HepG2 (cell line): ENCODE measurements around the gene AUP1. TPM values are rescaled to one million over a fixed set of nuclear protein-coding genes. Genes with fewer than 3 reads are reported as not detected.
A peak's percentile ranks its signal among the peaks of the same experiment; 100 is the strongest.

Source experiments
- FOXM1 ChIP-seq: sonication (generic); formaldehyde crosslinking; IDR thresholded peaks from 2 replicates; pipeline ENCODE4 v1.5.0; 2020; ENCODE audit warnings: missing genetic modification reagents
- FOXO4 ChIP-seq: sonication (generic); formaldehyde crosslinking; conservative IDR thresholded peaks from 2 replicates; pipeline ENCODE4 v1.8.1; 2023; ENCODE audit warnings: missing genetic modification reagents
- HMG20A ChIP-seq: IDR thresholded peaks from 2 replicates; pipeline ENCODE4 v1.6.1; 2016; ENCODE audit warnings: borderline replicate concordance
- HMG20B ChIP-seq: conservative IDR thresholded peaks from 2 replicates; pipeline ENCODE4 v1.6.1; 2016; ENCODE audit warnings: missing genetic modification reagents, missing compliant biosample characterization
- JUNB ChIP-seq: sonication (generic); formaldehyde crosslinking; IDR thresholded peaks from 2 replicates; pipeline ENCODE4 v1.8.0; 2022; ENCODE audit warnings: missing genetic modification reagents, mild to moderate bottlenecking, borderline replicate concordance
- KDM5B ChIP-seq: sonication (generic); formaldehyde crosslinking; IDR thresholded peaks from 2 replicates; pipeline ENCODE4 v1.4.0; 2020; ENCODE audit warnings: missing genetic modification reagents, mild to moderate bottlenecking, borderline replicate concordance
- KLF11 ChIP-seq: IDR thresholded peaks from 2 replicates; pipeline ENCODE4 v1.6.1; 2016; ENCODE audit warnings: missing compliant biosample characterization
- KLF9 ChIP-seq: IDR thresholded peaks from 2 replicates; pipeline ENCODE4 v1.6.1; 2016; ENCODE audit warnings: low read depth
- KMT2B ChIP-seq: IDR thresholded peaks from 2 replicates; pipeline ENCODE4 v1.6.1; 2016; ENCODE audit warnings: missing genetic modification reagents, missing compliant biosample characterization
- MATR3 ChIP-seq: sonication (generic); formaldehyde crosslinking; IDR thresholded peaks from 2 replicates; pipeline ENCODE4 v1.4.0; 2020; ENCODE audit warnings: missing genetic modification reagents
- NPAS2 ChIP-seq: sonication (generic); formaldehyde crosslinking; IDR thresholded peaks from 2 replicates; pipeline ENCODE4 v1.8.0; 2022; ENCODE audit warnings: mild to moderate bottlenecking, missing genetic modification reagents, borderline replicate concordance
- POGZ ChIP-seq: sonication (generic); formaldehyde crosslinking; IDR thresholded peaks from 2 replicates; pipeline ENCODE4 v1.4.0; 2020; ENCODE audit warnings: mild to moderate bottlenecking, missing genetic modification reagents
- SNRNP70 ChIP-seq: fragments of 200-400 bp; formaldehyde crosslinking; IDR thresholded peaks from 2 replicates; pipeline ENCODE4 v1.6.1; 2017; ENCODE audit warnings: mild to moderate bottlenecking, low read depth, low read length, moderate library complexity
- TBL1XR1 ChIP-seq: fragments of 150-350 bp; IDR thresholded peaks from 2 replicates; pipeline ENCODE4 v1.6.1; 2014; ENCODE audit warnings: borderline replicate concordance, low read length; ENCODE audit not compliant: partially characterized antibody
- TCF7 ChIP-seq: sonication (generic); IDR thresholded peaks from 2 replicates; pipeline ENCODE4 v1.6.1; 2016; ENCODE audit warnings: antibody characterized with exemption, low read depth
- ZBTB43 ChIP-seq: sonication (generic); formaldehyde crosslinking; conservative IDR thresholded peaks from 2 replicates; pipeline ENCODE4 v1.4.0; 2020; ENCODE audit warnings: missing genetic modification reagents
- ZFP36L1 ChIP-seq: sonication (generic); formaldehyde crosslinking; IDR thresholded peaks from 2 replicates; pipeline ENCODE4 v1.8.0; 2022; ENCODE audit warnings: mild to moderate bottlenecking, missing genetic modification reagents, moderate library complexity
- ZGPAT ChIP-seq: IDR thresholded peaks from 2 replicates; pipeline ENCODE4 v1.6.1; 2016; ENCODE audit warnings: mild to moderate bottlenecking
- ZNF12 ChIP-seq: sonication (generic); formaldehyde crosslinking; IDR thresholded peaks from 2 replicates; pipeline ENCODE4 v1.5.0; 2020; ENCODE audit warnings: missing genetic modification reagents
- ZNF280B ChIP-seq: sonication (generic); formaldehyde crosslinking; IDR thresholded peaks from 2 replicates; pipeline ENCODE4 v1.5.0; 2020; ENCODE audit warnings: missing genetic modification reagents, mild to moderate bottlenecking, borderline replicate concordance
- ZNF614 ChIP-seq: IDR thresholded peaks from 2 replicates; pipeline ENCODE4 v1.6.1; 2018; ENCODE audit warnings: missing biosample characterization, missing genetic modification reagents, inconsistent platforms, borderline replicate concordance
- ZNF883 ChIP-seq: sonication (generic); formaldehyde crosslinking; IDR thresholded peaks from 2 replicates; pipeline ENCODE4 v1.5.1; 2020; ENCODE audit warnings: mild to moderate bottlenecking, missing genetic modification reagents; ENCODE audit errors: not compliant biosample characterization
- polyA plus RNA-seq, 8 experiments: library from polyadenylated mRNA; depleted of rRNA in 3 of 8; stranded (reverse) in 7 of 8; unstranded in 1 of 8; fragments of >200 nt; fragmentation: Illumina TruSeq in 4 of 8; extraction: Trizol in 4 of 8; gene quantifications; 2 replicates each; pipeline versions ENCODE4 v1.2.1 to v1.2.3, GENCODE V29; 2011 to 2016; ENCODE audit warnings: low read depth in 4 of 8, missing spikeins in 1 of 8, mixed read lengths in 1 of 8; ENCODE audit not compliant: insufficient read depth in 1 of 8
- total RNA-seq, 5 experiments: library from RNA; depleted of rRNA; stranded (reverse); fragments of >200 nt; fragmentation: Illumina TruSeq; extraction: Trizol; gene quantifications; 2 replicates each; pipeline ENCODE4 v1.2.3, GENCODE V29; 2016; ENCODE audit warnings: low read depth in 1 of 5
- TF ChIP-seq, protein P1 (sequence below): sonication (generic); formaldehyde crosslinking; IDR thresholded peaks from 2 replicates; pipeline ENCODE4 v1.8.0; 2023; ENCODE audit warnings: mild to moderate bottlenecking, missing genetic modification reagents

The AUP1 gene
- total and polyA plus RNA-seq, 2 of the 13 experiments (the other 11 are each of a cell fraction or from before 2014, with no cell fraction given): 174 to 267 TPM

- no peak for TF ChIP-seq NPAS2
- peak; percentile 29; the same call in 1 of the 2 replicates for TF ChIP-seq ZFP36L1 (CRISPR knock-in tag)
- 0 out of 2 replicates have a peak, but pooled peaks have one; percentile 7 for TF ChIP-seq KDM5B (CRISPR knock-in tag)
- TF ChIP-seq JUNB (CRISPR knock-in tag): no peak
- no peak for TF ChIP-seq MATR3
- TF ChIP-seq, protein P1, sequence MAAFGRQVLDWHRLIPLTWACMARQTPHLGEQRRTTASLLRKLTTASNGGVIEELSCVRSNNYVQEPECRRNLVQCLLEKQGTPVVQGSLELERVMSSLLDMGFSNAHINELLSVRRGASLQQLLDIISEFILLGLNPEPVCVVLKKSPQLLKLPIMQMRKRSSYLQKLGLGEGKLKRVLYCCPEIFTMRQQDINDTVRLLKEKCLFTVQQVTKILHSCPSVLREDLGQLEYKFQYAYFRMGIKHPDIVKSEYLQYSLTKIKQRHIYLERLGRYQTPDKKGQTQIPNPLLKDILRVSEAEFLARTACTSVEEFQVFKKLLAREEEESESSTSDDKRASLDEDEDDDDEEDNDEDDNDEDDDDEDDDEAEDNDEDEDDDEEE (CRISPR knock-in tag): no peak
- no peak for TF ChIP-seq SNRNP70
- TF ChIP-seq ZNF280B (CRISPR knock-in tag): no peak
- TF ChIP-seq ZNF614 (CRISPR knock-in tag): peak; percentile 83; the same call in 1 of the 2 replicates
- TF ChIP-seq KMT2B (CRISPR knock-in tag): peak; percentile 45; the same call in 1 of the 2 replicates
- 0 out of 2 replicates have a peak, but pooled peaks have one; percentile 17 for TF ChIP-seq POGZ (CRISPR knock-in tag)
- peak; percentile 54 for TF ChIP-seq ZNF883
- no peak for TF ChIP-seq FOXM1
- TF ChIP-seq FOXO4 (CRISPR knock-in tag): no peak
- TF ChIP-seq ZGPAT (CRISPR knock-in tag): peak; percentile 60; the same call in 1 of the 2 replicates
- peak; percentile 32; the same call in 1 of the 2 replicates for TF ChIP-seq KLF11 (CRISPR knock-in tag)
- peak; percentile 29; the same call in 1 of the 2 replicates for TF ChIP-seq TCF7
- TF ChIP-seq HMG20B (CRISPR knock-in tag): 0 out of 2 replicates have a peak, but pooled peaks have one; percentile 10
- TF ChIP-seq TBL1XR1: peak; percentile 74
- TF ChIP-seq ZBTB43 (CRISPR knock-in tag): no peak; the same call in 1 of the 2 replicates
- TF ChIP-seq ZNF12 (CRISPR knock-in tag): no peak
- TF ChIP-seq KLF9: 0 out of 2 replicates have a peak, but pooled peaks have one; percentile 67
- TF ChIP-seq HMG20A (CRISPR knock-in tag): no peak
Observed at GRCh38 chr2:74525717-74526648, 3.5 kb downstream of the AUP1 start, which contains the start of gene DQX1 (continued).
